Measurements from ENCODE around the gene GLIS1.

GLIS1 gene

GRCh38 chr1:53754484-53755312, 15.7 kb upstream of the GLIS1 start:
- Mint-ChIP-seq H3K4me3 (no peak overlapping the region), H3K36me3 (no peaks in the 10 kb centered on the region), H3K9me3 (no peaks in the 10 kb centered on the region), H3K4me1 (peaks cover 6% of the 10 kb centered on the region), H3K27ac (no peak overlapping the region)
- no peak for DNase-seq (ENCODE audit: low spot score in 2 of 2)
- ATAC-seq = peak; percentile 57

GRCh38 chr1:53752281-53752680, 13.3 kb upstream of the GLIS1 start:
- no peak overlapping the region for H3K4me3 Mint-ChIP-seq
- DNase-seq (ENCODE audit: low spot score in 2 of 2) (no peak), ATAC-seq (no peak)
- H3K9me3 Mint-ChIP-seq = no peaks in the 10 kb centered on the region
- no peaks in the 10 kb centered on the region for H3K36me3 Mint-ChIP-seq
- H3K27ac Mint-ChIP-seq = no peak overlapping the region
- H3K4me1 Mint-ChIP-seq = peaks cover 6% of the 10 kb centered on the region

GRCh38 chr1:53747841-53748240, 8.9 kb upstream of the GLIS1 start:
- no peak overlapping the region for H3K4me3 Mint-ChIP-seq
- no peak for ATAC-seq
- no peak for DNase-seq (ENCODE audit: low spot score in 2 of 2)
- no peak overlapping the region for H3K27ac Mint-ChIP-seq
- H3K36me3 Mint-ChIP-seq = no peaks in the 10 kb centered on the region
- peaks cover 2% of the 10 kb centered on the region for H3K9me3 Mint-ChIP-seq
- peaks cover 6% of the 10 kb centered on the region for H3K4me1 Mint-ChIP-seq

GRCh38 chr1:53740621-53741105, 1.7 kb upstream of the GLIS1 start:
- Mint-ChIP-seq H3K27ac (no peak overlapping the region), H3K36me3 (no peaks in the 10 kb centered on the region), H3K4me1 (no peaks in the 10 kb centered on the region), H3K9me3 (peaks cover 5% of the 10 kb centered on the region), H3K4me3 (no peak overlapping the region)
- no peak for DNase-seq (ENCODE audit: low spot score in 2 of 2)
- ATAC-seq = no peak

GRCh38 chr1:53738205-53739108, 507 bp downstream of the GLIS1 start:
- H3K9me3 Mint-ChIP-seq = peaks cover 5% of the 10 kb centered on the region
- H3K36me3 Mint-ChIP-seq = no peaks in the 10 kb centered on the region
- no peaks in the 10 kb centered on the region for H3K4me1 Mint-ChIP-seq
- peak; percentile 20 for ATAC-seq
- peak overlapping the region; percentile 39 for H3K4me3 Mint-ChIP-seq
- DNase-seq (ENCODE audit: low spot score in 2 of 2) = no peak
- no peak overlapping the region for H3K27ac Mint-ChIP-seq

GRCh38 chr1:53737648-53738204, 1.2 kb downstream of the GLIS1 start:
- peaks cover 1% of the 10 kb centered on the region for H3K9me3 Mint-ChIP-seq
- ATAC-seq (no peak), DNase-seq (ENCODE audit: low spot score in 2 of 2) (peak in 1 of 2 donors; percentile 51)
- no peak overlapping the region for H3K27ac Mint-ChIP-seq
- H3K36me3 Mint-ChIP-seq = no peaks in the 10 kb centered on the region
- H3K4me3 Mint-ChIP-seq = peak overlapping the region; percentile 39
- H3K4me1 Mint-ChIP-seq = no peaks in the 10 kb centered on the region

GRCh38 chr1:53736290-53736689, 2.7 kb downstream of the GLIS1 start:
- DNase-seq (ENCODE audit: low spot score in 2 of 2) (no peak), ATAC-seq (no peak)
- no peaks in the 10 kb centered on the region for H3K4me1 Mint-ChIP-seq
- no peaks in the 10 kb centered on the region for H3K36me3 Mint-ChIP-seq
- H3K27ac Mint-ChIP-seq = no peak overlapping the region
- no peak overlapping the region for H3K4me3 Mint-ChIP-seq
- H3K9me3 Mint-ChIP-seq = no peaks in the 10 kb centered on the region

GRCh38 chr1:53735681-53736080, 3.3 kb downstream of the GLIS1 start:
- ATAC-seq (no peak), DNase-seq (ENCODE audit: low spot score in 2 of 2) (no peak)
- no peaks in the 10 kb centered on the region for H3K9me3 Mint-ChIP-seq
- no peaks in the 10 kb centered on the region for H3K36me3 Mint-ChIP-seq
- H3K4me3 Mint-ChIP-seq = no peak overlapping the region
- no peak overlapping the region for H3K27ac Mint-ChIP-seq
- H3K4me1 Mint-ChIP-seq = no peaks in the 10 kb centered on the region

- no peaks in the 10 kb centered on the region for H3K4me1 Mint-ChIP-seq
- H3K4me3 Mint-ChIP-seq = no peak overlapping the region
- H3K36me3 Mint-ChIP-seq = no peaks in the 10 kb centered on the region
- ATAC-seq (no peak), DNase-seq (ENCODE audit: low spot score in 2 of 2) (no peak)
- no peak overlapping the region for H3K27ac Mint-ChIP-seq
- H3K9me3 Mint-ChIP-seq = no peaks in the 10 kb centered on the region
Measured at GRCh38 chr1:53735261-53735660, 3.7 kb downstream of the GLIS1 start.

GRCh38 chr1:53734650-53735211, 4.2 kb downstream of the GLIS1 start:
- H3K4me1 Mint-ChIP-seq = no peaks in the 10 kb centered on the region
- DNase-seq (ENCODE audit: low spot score in 2 of 2) (no peak), ATAC-seq (no peak)
- H3K4me3 Mint-ChIP-seq = no peak overlapping the region
- no peaks in the 10 kb centered on the region for H3K9me3 Mint-ChIP-seq
- H3K36me3 Mint-ChIP-seq = no peaks in the 10 kb centered on the region
- H3K27ac Mint-ChIP-seq = no peak overlapping the region

- Mint-ChIP-seq H3K4me1 (no peaks in the 10 kb centered on the region), H3K27ac (no peak overlapping the region), H3K9me3 (no peaks in the 10 kb centered on the region), H3K4me3 (no peak overlapping the region), H3K36me3 (no peaks in the 10 kb centered on the region)
- no peak for ATAC-seq
- no peak for DNase-seq (ENCODE audit: low spot score in 2 of 2)
Measured at GRCh38 chr1:53733975-53734649, 4.9 kb downstream of the GLIS1 start.

GRCh38 chr1:53733447-53733931, 5.5 kb downstream of the GLIS1 start:
- no peak for DNase-seq (ENCODE audit: low spot score in 2 of 2)
- Mint-ChIP-seq H3K27ac (no peak overlapping the region), H3K36me3 (no peaks in the 10 kb centered on the region), H3K4me1 (no peaks in the 10 kb centered on the region), H3K9me3 (no peaks in the 10 kb centered on the region), H3K4me3 (no peak overlapping the region)
- ATAC-seq = no peak

GRCh38 chr1:53732912-53733317, 6.0 kb downstream of the GLIS1 start:
- Mint-ChIP-seq H3K4me3 (no peak overlapping the region), H3K27ac (no peak overlapping the region), H3K4me1 (no peaks in the 10 kb centered on the region), H3K36me3 (no peaks in the 10 kb centered on the region), H3K9me3 (no peaks in the 10 kb centered on the region)
- no peak for DNase-seq (ENCODE audit: low spot score in 2 of 2)
- no peak for ATAC-seq

- no peaks in the 10 kb centered on the region for H3K36me3 Mint-ChIP-seq
- no peak for DNase-seq (ENCODE audit: low spot score in 2 of 2)
- no peaks in the 10 kb centered on the region for H3K4me1 Mint-ChIP-seq
- H3K27ac Mint-ChIP-seq = no peak overlapping the region
- ATAC-seq = no peak
- no peaks in the 10 kb centered on the region for H3K9me3 Mint-ChIP-seq
- no peak overlapping the region for H3K4me3 Mint-ChIP-seq
Measured at GRCh38 chr1:53732409-53732808, 6.6 kb downstream of the GLIS1 start.

Data from stimulated activated effector memory CD8-positive, alpha-beta T cell treated with anti-CD3 and anti-CD28 coated beads, Interleukin-12 subunit alpha, Interleukin-12 subunit beta, amount 100 ng/mL, for 72 hours (primary cell).